ENCODE data around the gene CXCL12. TPM values are rescaled to one million over a fixed set of nuclear protein-coding genes. Genes with fewer than 3 reads are reported as not detected.

Gene CXCL12
- total and polyA plus RNA-seq, 10 donors: 22.7 to 549 (median 294) TPM

GRCh38 chr10:44355630-44356029, 29.3 kb downstream of the CXCL12 start:
- peaks cover 0 to 5% (median 0%) of the 10 kb centered on the region in 6 donors for H3K4me1 ChIP-seq
- H3K9me3 ChIP-seq: no peaks in the 10 kb centered on the region
- 70 to 84% (median 81%) methylated on average over 3 of the region's 3 CpGs for WGBS, 5 donors
- DNase-seq: no peak
- H3K36me3 ChIP-seq: no peaks in the 10 kb centered on the region
- no peak overlapping the region for H3K27ac ChIP-seq
- intact Hi-C loops (cut with DNase I; ENCODE audit: low total_unique reads): no loop called here
- H3K27me3 ChIP-seq (replicated peaks in 1 of 7): no peaks in the 10 kb centered on the region
- TF ChIP-seq POLR2AphosphoS5 (IDR thresholded peaks at IDR 0.05) (no peak), POLR2A (IDR thresholded peaks at IDR 0.05) (no peak), CTCF (IDR thresholded peaks at IDR 0.05 in 8 of 11, conservative IDR thresholded peaks at IDR 0.05 in 3 of 11) (no peak)
- no peak overlapping the region for H3K4me3 ChIP-seq

GRCh38 chr10:44354771-44355170, 30.1 kb downstream of the CXCL12 start:
- intact Hi-C loops (cut with DNase I; ENCODE audit: low total_unique reads): no loop called here
- TF ChIP-seq POLR2A (IDR thresholded peaks at IDR 0.05): no peak
- no peak for TF ChIP-seq CTCF (IDR thresholded peaks at IDR 0.05 in 8 of 11, conservative IDR thresholded peaks at IDR 0.05 in 3 of 11)
- no peak for TF ChIP-seq POLR2AphosphoS5 (IDR thresholded peaks at IDR 0.05)
- no peak for DNase-seq
- WGBS, 5 donors: 75 to 90% (median 85%) methylated on average over 2 of the region's 2 CpGs
- no peaks in the 10 kb centered on the region for H3K36me3 ChIP-seq
- H3K27ac ChIP-seq: no peak overlapping the region
- no peak overlapping the region for H3K4me3 ChIP-seq
- no peaks in the 10 kb centered on the region for H3K9me3 ChIP-seq
- peaks cover 0 to 5% (median 0%) of the 10 kb centered on the region in 6 donors for H3K4me1 ChIP-seq
- H3K27me3 ChIP-seq (replicated peaks in 1 of 7): no peaks in the 10 kb centered on the region

GRCh38 chr10:44353721-44354120, 31.2 kb downstream of the CXCL12 start:
- no peak for DNase-seq
- no peaks in the 10 kb centered on the region for H3K27me3 ChIP-seq (replicated peaks in 1 of 7)
- 90 to 94% (median 91%) methylated on average over 7 of the region's 7 CpGs for WGBS, 5 donors

GRCh38 chr10:44353128-44353390, 31.8 kb downstream of the CXCL12 start:
- Histone ChIP-seq H3K36me3 (no peaks in the 10 kb centered on the region), H3K4me3 (no peak overlapping the region), H3K27me3 (replicated peaks in 1 of 7) (no peaks in the 10 kb centered on the region), H3K4me1 (peaks cover 0 to 5% (median 0%) of the 10 kb centered on the region in 6 donors), H3K27ac (no peak overlapping the region), H3K9me3 (no peaks in the 10 kb centered on the region)
- no peak for TF ChIP-seq POLR2A (IDR thresholded peaks at IDR 0.05)
- no peak for TF ChIP-seq POLR2AphosphoS5 (IDR thresholded peaks at IDR 0.05)
- TF ChIP-seq CTCF (IDR thresholded peaks at IDR 0.05 in 8 of 11, conservative IDR thresholded peaks at IDR 0.05 in 3 of 11): no peak
- 91 to 94% (median 91%) methylated on average over 4 of the region's 4 CpGs for WGBS, 5 donors
- intact Hi-C loops (cut with DNase I; ENCODE audit: low total_unique reads): no loop called here
- DNase-seq: no peak

More at GRCh38 chr10:44353721-44354120, 31.2 kb downstream of the CXCL12 start:
- intact Hi-C loops (cut with DNase I; ENCODE audit: low total_unique reads): no loop called here
- Histone ChIP-seq H3K4me3 (no peak overlapping the region), H3K9me3 (no peaks in the 10 kb centered on the region), H3K36me3 (no peaks in the 10 kb centered on the region), H3K4me1 (peaks cover 0 to 5% (median 0%) of the 10 kb centered on the region in 6 donors), H3K27ac (no peak overlapping the region)
- no peak for TF ChIP-seq CTCF (IDR thresholded peaks at IDR 0.05 in 8 of 11, conservative IDR thresholded peaks at IDR 0.05 in 3 of 11)
- TF ChIP-seq POLR2AphosphoS5 (IDR thresholded peaks at IDR 0.05): no peak
- TF ChIP-seq POLR2A (IDR thresholded peaks at IDR 0.05): no peak
